ENCODE data around the gene BRWD1.
A peak's percentile ranks its signal among the peaks of the same experiment; 100 is the strongest.

Gene BRWD1

GRCh38 chr21:39327727-39328126, 14.3 kb upstream of the BRWD1 start:
- no peak for DNase-seq (ENCODE audit: low read depth in 2 of 2)

- DNase-seq (ENCODE audit: low read depth in 2 of 2) = no peak
These were observed 13.3 kb upstream of the BRWD1 start for GRCh38 chr21:39326607-39327307.

- DNase-seq (ENCODE audit: low read depth in 2 of 2) = no peak
These were observed 12.0 kb upstream of the BRWD1 start for GRCh38 chr21:39325458-39325857.

GRCh38 chr21:39321424-39321823, 8.0 kb upstream of the BRWD1 start:
- no peak for DNase-seq (ENCODE audit: low read depth in 2 of 2)

- no peak for DNase-seq (ENCODE audit: low read depth in 2 of 2)
These were observed 6.4 kb upstream of the BRWD1 start for GRCh38 chr21:39319814-39320332.

GRCh38 chr21:39319251-39319756, 5.9 kb upstream of the BRWD1 start:
- DNase-seq (ENCODE audit: low read depth in 2 of 2) = no peak

GRCh38 chr21:39318091-39318959, 4.9 kb upstream of the BRWD1 start:
- no peak for DNase-seq (ENCODE audit: low read depth in 2 of 2)

- no peak for DNase-seq (ENCODE audit: low read depth in 2 of 2)
These were observed 4.0 kb upstream of the BRWD1 start for GRCh38 chr21:39317134-39318090.

GRCh38 chr21:39316729-39317128, 3.3 kb upstream of the BRWD1 start:
- no peak for DNase-seq (ENCODE audit: low read depth in 2 of 2)

- DNase-seq (ENCODE audit: low read depth in 2 of 2) = no peak
These were observed 2.4 kb upstream of the BRWD1 start for GRCh38 chr21:39315603-39316445.

- peak in 1 of 2 donors; percentile 9 for DNase-seq (ENCODE audit: low read depth in 2 of 2)
These were observed 953 bp upstream of the BRWD1 start for GRCh38 chr21:39314143-39315027.

GRCh38 chr21:39313042-39313570, 326 bp downstream of the BRWD1 start:
- DNase-seq (ENCODE audit: low read depth in 2 of 2) = no peak

- DNase-seq (ENCODE audit: low read depth in 2 of 2) = peak; percentile 93 to 94
These were observed 1.1 kb downstream of the BRWD1 start for GRCh38 chr21:39312112-39313041.

- DNase-seq (ENCODE audit: low read depth in 2 of 2) = no peak
These were observed 2.3 kb downstream of the BRWD1 start for GRCh38 chr21:39311164-39311563.

GRCh38 chr21:39307466-39307865, 6.0 kb downstream of the BRWD1 start:
- no peak for DNase-seq (ENCODE audit: low read depth in 2 of 2)

- no peak for DNase-seq (ENCODE audit: low read depth in 2 of 2)
These were observed 12.8 kb downstream of the BRWD1 start for GRCh38 chr21:39300587-39300986.

- DNase-seq (ENCODE audit: low read depth in 2 of 2) = no peak
These were observed 16.5 kb downstream of the BRWD1 start for GRCh38 chr21:39296891-39297290.

- no peak for DNase-seq (ENCODE audit: low read depth in 2 of 2)
These were observed 24.4 kb downstream of the BRWD1 start for GRCh38 chr21:39288987-39289386.
